Astrocyte (in vitro differentiated cells and primary cell): ENCODE measurements around the gene CAPN7.

Experiments
- CTCF ChIP-seq: IDR thresholded peaks from 2 replicates; pipeline ENCODE4 v1.5.1; 2011; ENCODE audit warnings: low read depth, mild to moderate bottlenecking, inconsistent platforms, low read length, moderate library complexity; ENCODE audit not compliant: insufficient read depth
- EZH2 ChIP-seq: IDR thresholded peaks from 2 replicates; pipeline ENCODE4 v1.6.1; 2012; ENCODE audit warnings: mild to moderate bottlenecking, low read length, inconsistent platforms; ENCODE audit not compliant: insufficient read depth

GRCh38 chr3:15221574-15222217 is 15.7 kb downstream of the CAPN7 start:
- no peak for TF ChIP-seq CTCF
- no peak for TF ChIP-seq EZH2
